ENCODE measurements around the gene PRKN. TPM values are rescaled to one million over a fixed set of nuclear protein-coding genes. Genes with fewer than 3 reads are reported as not detected.

Gene PRKN
- total RNA-seq, 2 donors from 2014 or later: 6.7 to 8.2 TPM

- no peak overlapping the region for H3K27ac ChIP-seq
- TF ChIP-seq CTCF (IDR thresholded peaks at IDR 0.05) (no peak), POLR2A (IDR thresholded peaks at IDR 0.05) (no peak)
- no peaks in the 10 kb centered on the region for H3K36me3 ChIP-seq (replicated peaks in 1 of 2; ENCODE audit: insufficient read depth in 1 of 2, low read depth in 2 of 2)
- peaks cover 5% of the 10 kb centered on the region for H3K4me1 ChIP-seq
- intact Hi-C loops (cut with DNase I): no loop called here
- ATAC-seq (no peak), DNase-seq (no peak)
- H3K9me3 ChIP-seq: no peaks in the 10 kb centered on the region
- 78 to 85% methylated on average over 4 of the region's 4 CpGs for WGBS, 2 donors
- H3K4me3 ChIP-seq: no peak overlapping the region
- no peaks in the 10 kb centered on the region for H3K27me3 ChIP-seq
Measured at GRCh38 chr6:162364488-162364887, 363.1 kb downstream of the PRKN start.

- peaks cover 5% of the 10 kb centered on the region for H3K4me1 ChIP-seq
- H3K4me3 ChIP-seq: no peak overlapping the region
- WGBS, 2 donors: 90 to 97% methylated on average over 4 of the region's 4 CpGs
- H3K27ac ChIP-seq: no peak overlapping the region
- intact Hi-C loops (cut with DNase I): no loop called here
- TF ChIP-seq CTCF (IDR thresholded peaks at IDR 0.05): no peak
- no peak for TF ChIP-seq POLR2A (IDR thresholded peaks at IDR 0.05)
- no peaks in the 10 kb centered on the region for H3K27me3 ChIP-seq
- no peak for DNase-seq
- no peaks in the 10 kb centered on the region for H3K9me3 ChIP-seq
- H3K36me3 ChIP-seq (replicated peaks in 1 of 2; ENCODE audit: insufficient read depth in 1 of 2, low read depth in 2 of 2): no peaks in the 10 kb centered on the region
- no peak for ATAC-seq
Measured at GRCh38 chr6:162363757-162364156, 363.8 kb downstream of the PRKN start.

- ATAC-seq (no peak), DNase-seq (no peak)
- TF ChIP-seq CTCF (IDR thresholded peaks at IDR 0.05): no peak
- no peaks in the 10 kb centered on the region for H3K27me3 ChIP-seq
- no peaks in the 10 kb centered on the region for H3K9me3 ChIP-seq
- H3K4me1 ChIP-seq: peaks cover 5% of the 10 kb centered on the region
- 48 to 51% methylated on average over 6 of the region's 6 CpGs for WGBS, 2 donors
- no peaks in the 10 kb centered on the region for H3K36me3 ChIP-seq (replicated peaks in 1 of 2; ENCODE audit: insufficient read depth in 1 of 2, low read depth in 2 of 2)
- no peak overlapping the region for H3K27ac ChIP-seq
- H3K4me3 ChIP-seq: no peak overlapping the region
- intact Hi-C loops (cut with DNase I): no loop called here
Measured at GRCh38 chr6:162360901-162361567, 366.5 kb downstream of the PRKN start.

- no peak overlapping the region for H3K27ac ChIP-seq
- H3K9me3 ChIP-seq: no peaks in the 10 kb centered on the region
- no peak overlapping the region for H3K4me3 ChIP-seq
- DNase-seq: no peak
- H3K27me3 ChIP-seq: no peaks in the 10 kb centered on the region
- H3K36me3 ChIP-seq (replicated peaks in 1 of 2; ENCODE audit: insufficient read depth in 1 of 2, low read depth in 2 of 2): no peaks in the 10 kb centered on the region
- H3K4me1 ChIP-seq: peaks cover 5% of the 10 kb centered on the region
- TF ChIP-seq POLR2A (IDR thresholded peaks at IDR 0.05) (no peak), CTCF (IDR thresholded peaks at IDR 0.05) (no peak)
- 91 to 95% methylated on average over 4 of the region's 4 CpGs for WGBS, 2 donors
- intact Hi-C loops (cut with DNase I): no loop called here
- no peak for ATAC-seq
Measured at GRCh38 chr6:162358625-162359024, 368.9 kb downstream of the PRKN start.

- Histone ChIP-seq H3K27me3 (no peaks in the 10 kb centered on the region), H3K27ac (no peak overlapping the region), H3K4me3 (no peak overlapping the region), H3K4me1 (peaks cover 15% of the 10 kb centered on the region), H3K36me3 (replicated peaks in 1 of 2; ENCODE audit: insufficient read depth in 1 of 2, low read depth in 2 of 2) (no peaks in the 10 kb centered on the region), H3K9me3 (no peaks in the 10 kb centered on the region)
- ATAC-seq: no peak
- no peak for DNase-seq
- 72 to 73% methylated on average over 4 of the region's 4 CpGs for WGBS, 2 donors
- intact Hi-C loops (cut with DNase I): no loop called here
- TF ChIP-seq POLR2A (IDR thresholded peaks at IDR 0.05) (no peak), CTCF (IDR thresholded peaks at IDR 0.05) (no peak)
Measured at GRCh38 chr6:162345051-162345511, 382.5 kb downstream of the PRKN start.
